GM12874 (cell line): ENCODE results near the gene ELOB.

Source experiments
- CTCF ChIP-seq: IDR thresholded peaks from 2 replicates; pipeline ENCODE4 v1.5.1; 2011; ENCODE audit warnings: low read depth, mild to moderate bottlenecking, control low read depth, low read length, moderate library complexity; ENCODE audit not compliant: insufficient read depth

ELOB gene

GRCh38 chr16:2806286-2806685 lies 29.2 kb upstream of the ELOB start:
- no peak for TF ChIP-seq CTCF

- TF ChIP-seq CTCF, result no peak
Measured at GRCh38 chr16:2804728-2805127, 27.6 kb upstream of the ELOB start.

- TF ChIP-seq CTCF, result no peak
Measured at GRCh38 chr16:2803545-2804195, 26.6 kb upstream of the ELOB start.

- no peak for TF ChIP-seq CTCF
Measured at GRCh38 chr16:2799859-2800226, 22.8 kb upstream of the ELOB start.

GRCh38 chr16:2799205-2799858 lies 22.3 kb upstream of the ELOB start:
- TF ChIP-seq CTCF, result no peak

- no peak for TF ChIP-seq CTCF
Measured at GRCh38 chr16:2798723-2799204, 21.7 kb upstream of the ELOB start.

- no peak for TF ChIP-seq CTCF
Measured at GRCh38 chr16:2795395-2796143, 18.5 kb upstream of the ELOB start.
